Stimulated activated CD8-positive, alpha-beta memory T cell treated with anti-CD3 and anti-CD28 coated beads, Interleukin-4, amount 100 ng/mL, for 4 hours (primary cell): ENCODE data around the gene TMEM213.

Experiments used
- DNase-seq, 2 donors: peaks; one replicate each; pipeline ENCODE4 v3.0.0-alpha.2; 2020; ENCODE audit warnings: low read depth in 2 of 2, low spot score in 1 of 2

The TMEM213 gene

DNA sequence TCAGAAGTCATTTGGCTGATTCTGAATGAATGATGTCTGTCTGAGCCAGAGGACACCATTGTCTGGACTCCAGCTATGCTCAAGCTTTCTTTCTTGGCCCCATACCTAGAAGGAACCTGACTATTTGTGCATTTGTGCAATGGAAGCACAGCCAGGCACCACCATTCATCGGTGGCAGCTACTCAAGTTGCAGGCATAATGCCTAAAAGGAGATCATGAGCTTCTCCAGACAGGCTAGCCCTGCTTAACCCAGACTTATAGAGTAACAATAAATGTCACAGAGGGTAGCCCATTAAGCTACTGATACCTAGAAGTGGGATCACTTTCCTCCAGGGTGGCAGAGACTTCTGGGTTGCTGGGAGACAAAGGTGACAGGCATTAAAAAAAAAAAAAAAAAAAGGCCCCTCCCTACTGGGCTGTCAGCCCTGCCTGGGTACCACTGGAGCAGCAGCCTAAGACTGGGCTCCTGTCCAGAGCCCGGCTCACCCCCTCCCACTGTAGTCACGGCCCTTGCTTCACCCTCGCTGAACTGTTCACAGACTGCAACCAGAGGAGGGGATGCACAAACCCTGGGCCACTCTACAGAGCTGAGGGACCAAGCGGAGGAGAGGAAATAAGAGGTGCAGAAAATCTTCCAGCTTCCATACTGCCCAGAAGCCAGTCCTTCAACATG is 75.6 kb downstream of the TMEM213 start:
- no peak for DNase-seq

DNA sequence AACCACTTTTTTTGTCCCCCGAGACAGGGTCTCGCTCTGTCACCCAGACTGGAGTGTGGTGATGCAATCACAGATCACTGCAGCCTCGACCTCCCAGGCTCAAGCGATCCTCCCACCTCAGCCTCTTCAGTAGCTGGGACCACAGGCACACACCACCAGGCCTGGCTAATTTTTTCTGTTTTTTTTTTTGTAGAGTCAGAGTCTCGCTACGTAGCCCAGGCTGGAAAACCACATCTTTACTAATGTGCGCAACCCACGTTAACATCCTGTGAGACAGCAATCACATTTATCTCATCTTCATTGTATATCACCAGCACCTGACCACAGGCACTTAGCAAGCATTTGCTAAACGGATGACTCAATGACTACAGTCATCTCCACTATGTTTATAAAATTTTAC is 78.0 kb downstream of the TMEM213 start:
- DNase-seq = peak; percentile 31 to 48

DNA sequence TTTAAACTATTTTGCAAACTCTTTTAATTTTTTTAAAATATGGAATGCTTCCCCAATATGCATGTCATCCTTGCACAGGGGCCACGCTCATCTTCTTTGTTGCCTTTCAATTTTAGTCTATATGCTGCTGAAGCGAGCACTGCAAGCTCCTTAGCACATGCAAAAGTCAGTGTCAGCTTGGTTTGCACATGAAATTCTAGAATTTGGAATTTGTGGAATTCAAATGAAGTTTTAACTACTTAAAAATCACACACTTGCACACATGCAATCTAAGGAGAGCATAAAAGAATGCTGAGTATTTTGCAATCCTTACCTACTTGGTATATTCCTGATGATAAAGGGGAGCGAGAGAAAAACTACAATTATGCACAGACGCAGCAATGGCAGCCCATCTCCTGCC is 78.5 kb downstream of the TMEM213 start:
- no peak for DNase-seq

DNA sequence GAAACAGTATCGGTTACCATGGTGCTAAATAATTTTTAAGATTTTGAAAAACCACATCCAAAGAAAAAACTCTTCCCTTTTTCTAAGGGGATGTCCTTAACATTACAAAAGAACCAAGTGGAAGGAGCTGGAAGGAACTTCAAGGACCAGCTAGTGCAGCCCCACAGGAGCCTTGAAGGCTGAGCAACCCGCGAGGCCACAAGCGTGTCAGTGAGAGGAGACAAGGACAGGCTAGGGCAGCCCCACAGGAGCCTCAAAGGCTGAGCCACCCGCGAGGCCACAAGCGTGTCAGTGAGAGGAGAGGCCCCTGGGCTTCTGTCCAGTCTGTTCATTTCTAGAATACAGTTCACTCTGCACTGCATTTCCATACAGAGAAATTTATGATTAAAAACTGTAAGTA is 80.3 kb downstream of the TMEM213 start:
- DNase-seq = no peak

DNA sequence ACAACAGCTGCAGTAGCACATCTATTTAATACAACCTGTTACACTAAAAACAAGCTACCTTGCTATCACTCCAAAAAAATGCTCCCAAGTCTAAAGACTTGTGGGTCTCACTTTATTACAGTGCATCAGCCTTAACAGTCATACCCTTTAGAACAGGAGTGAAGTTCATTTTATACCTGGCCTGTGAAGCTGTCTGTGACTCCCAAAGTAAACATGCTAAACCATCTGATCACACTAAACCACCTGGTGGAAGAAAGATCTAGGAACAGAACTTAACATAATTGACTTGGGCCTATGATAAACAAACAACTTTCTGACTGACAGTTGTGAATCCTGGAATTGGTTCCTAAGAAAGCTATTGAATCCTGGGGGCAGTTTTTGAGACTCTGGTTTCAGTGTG is 81.1 kb downstream of the TMEM213 start:
- no peak for DNase-seq

DNA sequence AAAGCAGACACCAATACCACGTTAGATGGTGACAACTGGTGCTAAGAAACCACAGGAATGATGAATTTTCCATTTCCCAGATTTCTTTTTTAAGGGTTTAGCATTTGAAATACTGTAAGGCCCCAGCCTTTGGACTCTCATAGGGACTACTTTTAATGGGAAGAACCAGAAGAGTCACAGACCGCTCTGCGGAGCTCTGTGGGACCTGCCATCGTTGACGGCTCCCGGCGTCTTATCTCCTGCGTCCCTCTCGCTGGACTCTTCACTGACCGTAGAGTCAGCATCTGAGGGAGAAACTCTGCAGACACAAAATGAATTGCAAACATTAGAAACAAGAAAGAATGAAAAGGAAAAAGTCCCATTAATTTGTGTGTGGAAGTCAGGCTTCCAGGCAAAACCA is 81.6 kb downstream of the TMEM213 start:
- DNase-seq = no peak

DNA sequence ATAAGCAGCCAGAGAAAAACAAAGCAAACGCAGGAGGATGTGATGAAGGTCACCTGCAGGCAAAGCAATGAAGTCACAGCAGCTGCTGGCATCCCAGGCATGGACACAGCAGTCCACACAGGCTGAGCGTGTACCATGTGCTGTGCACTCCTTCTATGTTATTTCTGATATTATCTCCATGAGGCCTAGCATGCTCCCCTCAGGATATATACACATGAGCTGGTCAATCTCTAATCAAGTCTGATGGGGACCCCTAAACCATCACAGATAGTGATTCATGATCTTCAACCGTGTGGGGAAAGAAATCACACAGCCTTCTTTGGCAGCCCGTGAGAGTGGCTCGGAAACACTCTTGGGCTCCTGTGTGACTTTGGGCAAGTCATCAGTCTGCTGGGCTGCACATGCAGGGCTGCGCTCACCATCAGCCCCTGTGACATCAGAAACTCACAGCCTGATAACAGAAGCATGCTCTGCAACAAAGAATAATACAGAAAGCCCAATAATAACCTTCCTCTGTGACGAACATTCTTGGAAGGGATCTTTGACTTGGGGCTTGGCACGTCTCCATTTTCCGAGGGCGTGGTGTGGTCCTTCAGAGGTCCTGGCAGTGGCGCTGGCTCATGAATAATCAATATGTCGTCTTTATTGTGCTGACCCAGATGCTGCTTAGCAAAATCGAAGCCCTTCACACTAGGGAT is 83.2 kb downstream of the TMEM213 start:
- DNase-seq = no peak

DNA sequence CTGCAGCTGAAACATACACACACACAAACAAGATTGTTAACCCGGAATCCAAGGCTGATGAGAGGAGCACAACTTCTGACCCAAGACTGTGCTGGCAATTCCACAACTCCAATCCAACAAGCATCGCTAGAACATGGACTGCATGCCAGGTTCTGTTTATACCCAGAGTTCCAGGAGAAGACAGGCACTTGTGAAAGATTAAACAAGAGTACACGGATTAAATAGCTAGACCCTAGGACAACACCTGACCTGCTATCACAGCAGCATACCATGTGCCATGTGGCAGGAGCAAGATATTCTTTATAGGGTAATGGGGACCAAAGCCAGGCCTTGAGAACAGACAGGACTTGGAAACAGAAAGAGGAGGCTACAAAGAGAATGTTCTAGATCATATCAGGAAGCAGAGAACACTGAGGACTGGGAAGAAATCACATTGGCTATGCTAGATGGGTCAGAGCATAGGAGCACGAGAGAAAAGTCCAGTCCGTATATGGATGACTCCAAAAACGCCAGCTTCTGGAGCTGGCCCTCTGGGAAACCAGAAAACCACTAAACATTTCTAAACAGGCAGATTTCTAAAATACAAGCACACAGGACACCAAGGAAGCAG is 83.9 kb downstream of the TMEM213 start:
- no peak for DNase-seq

DNA sequence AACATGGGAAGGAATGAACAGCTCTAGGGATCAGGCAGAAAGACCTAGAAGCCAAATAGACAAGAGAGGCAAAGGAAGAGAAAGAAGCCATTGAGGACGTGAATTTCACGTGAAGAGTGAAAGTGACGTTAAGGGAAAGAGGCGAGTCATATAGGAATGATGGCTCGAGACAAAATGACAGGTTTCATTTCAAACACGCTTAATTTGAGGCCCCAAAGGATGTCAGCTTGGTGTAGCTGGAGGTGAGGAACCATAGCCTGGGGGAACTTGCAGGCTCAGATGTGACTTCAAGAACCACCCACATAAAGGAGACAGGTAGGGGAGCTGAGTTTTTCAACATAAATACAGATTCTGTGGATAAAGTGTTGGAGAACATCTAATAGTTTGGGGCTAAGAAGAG is 84.5 kb downstream of the TMEM213 start:
- no peak for DNase-seq

DNA sequence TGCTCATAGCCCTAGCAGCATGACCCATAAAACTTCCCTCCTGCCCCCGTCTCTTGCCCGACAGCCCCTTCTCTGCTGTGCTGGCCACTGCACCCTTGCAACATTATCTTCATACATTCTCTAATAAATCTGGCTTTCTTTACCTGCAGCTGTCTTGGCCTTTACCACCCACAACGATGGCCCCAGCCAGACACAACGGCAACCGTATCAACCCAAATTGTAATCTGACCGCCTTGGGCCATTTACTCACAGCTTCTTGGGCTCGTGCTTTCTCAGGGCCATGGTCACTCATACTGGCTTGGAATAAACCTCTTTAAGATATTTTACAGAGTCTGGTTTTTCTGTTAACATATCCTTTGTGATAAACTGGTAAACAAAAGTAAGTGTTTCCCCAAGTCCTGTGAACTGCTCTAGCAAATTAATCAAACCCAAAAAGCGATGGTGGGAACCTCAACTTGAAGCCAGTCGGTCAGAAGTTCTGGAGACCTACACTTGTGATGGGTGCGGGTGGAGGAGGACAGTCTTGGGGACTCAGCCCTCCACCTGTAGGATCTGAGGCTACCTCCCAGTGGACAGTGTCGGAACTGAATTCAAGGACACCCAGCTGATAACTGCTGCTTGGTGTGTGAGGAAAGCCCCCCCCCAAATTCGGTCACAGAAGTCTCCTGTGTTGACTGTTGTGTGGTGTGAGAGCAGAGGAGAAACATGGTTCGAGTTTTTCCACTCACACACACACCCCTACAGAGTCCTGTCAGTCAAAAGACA is 87.8 kb downstream of the TMEM213 start:
- no peak for DNase-seq

DNA sequence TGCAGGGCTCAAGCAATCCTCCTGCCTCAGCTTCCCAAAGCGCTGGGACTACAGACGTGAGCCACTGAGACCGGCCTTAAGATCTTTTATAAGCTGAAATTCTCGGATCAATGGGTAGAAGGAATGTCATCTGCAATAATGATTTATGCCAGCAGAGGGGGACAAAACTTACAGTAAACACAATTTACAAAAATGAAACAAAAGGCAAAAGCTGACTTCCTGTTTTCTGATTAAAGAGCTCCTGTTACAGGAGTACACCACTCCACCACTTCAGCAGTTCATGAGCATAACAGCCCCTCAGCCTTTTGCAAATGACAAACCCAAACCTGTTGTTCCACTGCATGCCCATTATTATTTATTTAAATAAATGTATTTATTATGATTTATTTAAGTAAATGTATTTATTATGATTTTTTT is 88.7 kb downstream of the TMEM213 start:
- peak in 1 of 2 donors; percentile 14 for DNase-seq

DNA sequence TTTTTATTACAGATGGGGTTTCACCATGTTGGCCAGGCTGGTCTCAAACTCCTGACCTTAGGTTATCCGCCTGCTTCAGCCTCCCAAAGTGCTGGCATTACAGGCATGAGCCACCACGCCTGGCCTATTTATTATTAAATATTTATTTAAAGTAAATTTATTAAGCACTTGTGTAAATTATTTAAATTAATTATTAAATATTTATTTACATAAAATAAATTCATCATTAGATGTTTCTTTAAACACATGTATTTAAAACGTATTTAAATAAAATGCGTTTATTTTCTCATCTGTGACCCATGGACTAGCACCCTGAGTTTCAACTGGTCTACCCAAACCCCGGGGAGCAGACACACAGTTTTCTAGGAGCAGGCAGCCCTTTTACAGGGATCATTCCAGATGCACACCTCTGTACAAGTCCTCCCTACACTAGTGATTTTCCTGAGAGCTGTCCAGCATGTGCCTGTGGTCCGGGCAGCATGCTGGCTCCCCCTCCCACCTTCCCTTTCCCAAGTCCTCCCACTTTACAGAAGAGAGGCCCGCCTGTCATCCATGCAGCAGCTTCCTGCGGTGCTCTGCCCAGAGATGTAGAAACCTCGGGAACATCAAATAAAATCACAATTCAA is 89.4 kb downstream of the TMEM213 start:
- DNase-seq = no peak
